Endothelial cell of umbilical vein (primary cell): ENCODE results near the gene ZNF8. TPM values are rescaled to one million over a fixed set of nuclear protein-coding genes. Genes with fewer than 3 reads are reported as not detected.

Source experiments
- BruUV-seq: library from RNA; stranded (reverse); fragments of 400-500 nt; replicated peaks from 2 replicates; lab custom pipeline; 2021; lab: Mats Ljungman, UMichigan
- CTCF ChIA-PET: fragments of 300-600, 350-600 bp; sonication (Branson Sonifier 250); formaldehyde crosslinking; loops from one replicate; lab custom pipeline; 2021; ENCODE audit warnings: antibody characterized with exemption, inconsistent platforms; lab: Charles Lee
- POLR2A ChIA-PET: fragments of 300-600, 350-600 bp; sonication (Branson Sonifier 250); formaldehyde crosslinking; loops from one replicate; lab custom pipeline; 2021; ENCODE audit warnings: antibody characterized with exemption, inconsistent platforms; lab: Charles Lee
- DNase-seq: peaks from one replicate; pipeline ENCODE4 v3.0.0-alpha.2; 2011; ENCODE audit warnings: low read depth, low spot score
- FAIRE-seq: peaks from 2 replicates; lab custom pipeline; 2011; peaks lifted over from hg19 to GRCh38; lab: Jason Lieb, UNC
- H2AFZ ChIP-seq: 2 replicates; pipeline ENCODE4 v1.6.0; 2012; ENCODE audit warnings: low read depth, low read length, control low read depth, inconsistent platforms
- H3K27ac ChIP-seq: 2 replicates; pipeline ENCODE4 v1.5.1; 2011; ENCODE audit warnings: low read depth, mild to moderate bottlenecking, control low read depth, low read length, moderate library complexity; ENCODE audit not compliant: insufficient read depth
- H3K27me3 ChIP-seq, 2 experiments: 2 replicates each; pipeline versions ENCODE4 v1.6.0 to v1.6.1; 2011; ENCODE audit warnings: low read length in 2 of 2, mixed read lengths in 1 of 2; ENCODE audit not compliant: control insufficient read depth in 2 of 2, insufficient read depth in 2 of 2
- H3K36me3 ChIP-seq, 2 experiments: 2 replicates in 1 of 2; 3 replicates in 1 of 2; pipeline ENCODE4 v1.5.1; 2011; ENCODE audit warnings: low read length in 2 of 2, mild to moderate bottlenecking in 1 of 2, moderate library complexity in 1 of 2; ENCODE audit not compliant: control insufficient read depth in 2 of 2, insufficient read depth in 2 of 2; ENCODE audit errors: extremely low read depth in 1 of 2
- H3K4me1 ChIP-seq: 3 replicates; pipeline ENCODE4 v1.5.1; 2011; ENCODE audit warnings: mild to moderate bottlenecking, low read length; ENCODE audit not compliant: control insufficient read depth, insufficient read depth; ENCODE audit errors: extremely low read depth
- H3K4me2 ChIP-seq: 2 replicates; pipeline ENCODE4 v1.6.1; 2011; ENCODE audit warnings: low read length, control low read depth, mixed read lengths; ENCODE audit not compliant: insufficient read depth
- H3K4me3 ChIP-seq, 3 experiments: fragments of 200-600 bp in 1 of 3; sonication (generic), shearing (Covaris generic) in 1 of 3; replicated peaks in 1 of 3; 2 replicates each; pipeline ENCODE4 v1.5.1; 2011 to 2016; ENCODE audit warnings: control low read depth in 3 of 3, low read length in 3 of 3, mild to moderate bottlenecking in 2 of 3, inconsistent platforms in 1 of 3, low read depth in 1 of 3, moderate library complexity in 1 of 3; ENCODE audit not compliant: insufficient read depth in 1 of 3
- H3K79me2 ChIP-seq: 2 replicates; pipeline ENCODE4 v1.6.0; 2012; ENCODE audit warnings: low read length, inconsistent platforms; ENCODE audit not compliant: control insufficient read depth, insufficient read depth
- H3K9ac ChIP-seq: replicated peaks from 2 replicates; pipeline ENCODE3; 2011; ENCODE audit warnings: low read length, control low read depth; ENCODE audit not compliant: insufficient read depth; ENCODE audit errors: extremely low read depth
- H3K9me1 ChIP-seq: replicated peaks from 3 replicates; pipeline ENCODE4 v1.6.0; 2011; ENCODE audit warnings: mild to moderate bottlenecking, low read length; ENCODE audit not compliant: control insufficient read depth, insufficient read depth; ENCODE audit errors: extremely low read depth
- H3K9me3 ChIP-seq: replicated peaks from 2 replicates; pipeline ENCODE4 v1.5.1; 2012; ENCODE audit warnings: low read length, inconsistent platforms; ENCODE audit not compliant: control insufficient read depth, insufficient read depth
- H4K20me1 ChIP-seq: replicated peaks from 2 replicates; pipeline ENCODE3; 2011; ENCODE audit warnings: mild to moderate bottlenecking, low read length; ENCODE audit not compliant: control insufficient read depth, insufficient read depth; ENCODE audit errors: extremely low read depth
- EZH2 ChIP-seq: IDR thresholded peaks from 2 replicates; pipeline ENCODE4 v1.6.1; 2012; ENCODE audit warnings: borderline replicate concordance, low read depth, mild to moderate bottlenecking, moderate library complexity, low read length, inconsistent platforms; ENCODE audit not compliant: severe bottlenecking
- FOS ChIP-seq: IDR thresholded peaks from 2 replicates; pipeline ENCODE4 v1.6.1; 2011; ENCODE audit warnings: mild to moderate bottlenecking, low read length, moderate library complexity, borderline replicate concordance; ENCODE audit not compliant: insufficient read depth
- GATA2 ChIP-seq: IDR thresholded peaks from 2 replicates; pipeline ENCODE4 v1.7.0; 2011; ENCODE audit warnings: low read depth, mild to moderate bottlenecking, moderate library complexity, mixed read lengths, low read length; ENCODE audit not compliant: insufficient read length, insufficient read depth
- JUN ChIP-seq: IDR thresholded peaks from 2 replicates; pipeline ENCODE4 v1.6.1; 2011; ENCODE audit warnings: borderline replicate concordance, low read depth; ENCODE audit not compliant: insufficient read length, insufficient read depth
- MYC ChIP-seq: IDR thresholded peaks from one replicate; pipeline ENCODE4 v1.6.1; 2011; ENCODE audit warnings: mild to moderate bottlenecking, low read depth, low read length
- POLR2A ChIP-seq: IDR thresholded peaks from 2 replicates; pipeline ENCODE4 v1.6.1; 2012; ENCODE audit warnings: low read depth, mild to moderate bottlenecking, control low read depth, low read length
- POLR2AphosphoS5 ChIP-seq: IDR thresholded peaks from 2 replicates; pipeline ENCODE4 v1.6.1; 2012; ENCODE audit warnings: low read depth, mild to moderate bottlenecking, control low read depth, low read length, moderate library complexity; ENCODE audit not compliant: insufficient read depth
- dilution Hi-C: fragments of 300-500 bp; cut with MboI; formaldehyde crosslinking; loops from one replicate; pipeline ENCODE4 v1.15.0; 2019; ENCODE audit warnings: low sequenced_read_pairs; ENCODE audit not compliant: extremely low pct_ligation_motif_present
- intact Hi-C: fragments of 100-400 bp; cut with micrococcal nuclease; formaldehyde crosslinking; loops from one replicate; pipeline ENCODE4 v1.10.0; 2022
- polyA plus RNA-seq, 4 experiments: library from polyadenylated mRNA; depleted of rRNA in 3 of 4; stranded (reverse) in 3 of 4; unstranded in 1 of 4; fragments of >200 nt; gene quantifications; 2 replicates each; pipeline versions ENCODE4 v1.2.1 to v1.2.3, GENCODE V29; 2011 to 2012; ENCODE audit warnings: missing spikeins in 1 of 4
- total RNA-seq: library from RNA; stranded (reverse); gene quantifications from 2 replicates; pipeline ENCODE4 v1.2.3, GENCODE V29; 2021
- TF ChIP-seq, protein P1 (sequence below), 2 donors: IDR thresholded peaks; 1 replicate in 1 of 2; 2 replicates in 1 of 2; pipeline ENCODE4 v1.5.1; 2011; ENCODE audit warnings: low read length in 2 of 2, mild to moderate bottlenecking in 2 of 2, moderate library complexity in 2 of 2, control low read depth in 1 of 2, inconsistent platforms in 1 of 2, low read depth in 1 of 2; ENCODE audit not compliant: insufficient read depth in 1 of 2; ENCODE audit errors: extremely low read depth in 1 of 2
- TF ChIP-seq, protein P2 (sequence below): IDR thresholded peaks from 2 replicates; pipeline ENCODE4 v1.6.1; 2011; ENCODE audit not compliant: insufficient read depth, insufficient read length

Gene ZNF8
- total and polyA plus RNA-seq, 2 donors (not counting 3 experiments of a cell fraction or from before 2014, with no cell fraction given): 4.0 to 6.8 TPM

DNA sequence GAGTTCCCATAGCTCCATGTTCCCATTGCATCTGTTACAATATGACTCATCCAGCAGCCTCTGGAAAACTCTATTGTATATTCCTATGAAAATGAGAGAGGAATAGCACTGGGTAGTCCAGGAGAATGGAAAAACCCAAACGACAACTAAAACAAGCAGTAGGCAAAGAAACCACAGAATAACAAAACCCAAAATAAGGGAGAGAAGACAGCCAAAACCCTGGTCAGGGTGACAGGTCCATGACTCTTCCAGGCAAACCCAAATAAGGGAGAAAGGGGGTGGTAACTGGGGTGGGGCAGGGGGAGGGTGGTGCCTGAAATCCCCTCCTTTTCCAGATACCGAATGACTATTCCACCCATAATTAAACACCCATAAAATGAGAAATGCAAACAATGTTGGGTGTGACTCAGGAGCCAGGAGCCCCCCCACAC is 4.0 kb upstream of the ZNF8 start:
- CTCF ChIA-PET: no interaction called here
- TF ChIP-seq POLR2AphosphoS5: no peak
- no peak for TF ChIP-seq MYC
- no peak for TF ChIP-seq GATA2
- TF ChIP-seq, protein P1, sequence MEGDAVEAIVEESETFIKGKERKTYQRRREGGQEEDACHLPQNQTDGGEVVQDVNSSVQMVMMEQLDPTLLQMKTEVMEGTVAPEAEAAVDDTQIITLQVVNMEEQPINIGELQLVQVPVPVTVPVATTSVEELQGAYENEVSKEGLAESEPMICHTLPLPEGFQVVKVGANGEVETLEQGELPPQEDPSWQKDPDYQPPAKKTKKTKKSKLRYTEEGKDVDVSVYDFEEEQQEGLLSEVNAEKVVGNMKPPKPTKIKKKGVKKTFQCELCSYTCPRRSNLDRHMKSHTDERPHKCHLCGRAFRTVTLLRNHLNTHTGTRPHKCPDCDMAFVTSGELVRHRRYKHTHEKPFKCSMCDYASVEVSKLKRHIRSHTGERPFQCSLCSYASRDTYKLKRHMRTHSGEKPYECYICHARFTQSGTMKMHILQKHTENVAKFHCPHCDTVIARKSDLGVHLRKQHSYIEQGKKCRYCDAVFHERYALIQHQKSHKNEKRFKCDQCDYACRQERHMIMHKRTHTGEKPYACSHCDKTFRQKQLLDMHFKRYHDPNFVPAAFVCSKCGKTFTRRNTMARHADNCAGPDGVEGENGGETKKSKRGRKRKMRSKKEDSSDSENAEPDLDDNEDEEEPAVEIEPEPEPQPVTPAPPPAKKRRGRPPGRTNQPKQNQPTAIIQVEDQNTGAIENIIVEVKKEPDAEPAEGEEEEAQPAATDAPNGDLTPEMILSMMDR (IDR thresholded peaks at IDR 0.05; ENCODE audit: extremely low read depth in 1 of 2, insufficient read depth in 1 of 2, low read depth in 1 of 2, low read length in 2 of 2): no peak
- TF ChIP-seq EZH2: no peak
- TF ChIP-seq POLR2A: no peak
- TF ChIP-seq JUN: peak; percentile 8
- peak; percentile 25 for TF ChIP-seq FOS
- TF ChIP-seq, protein P2, sequence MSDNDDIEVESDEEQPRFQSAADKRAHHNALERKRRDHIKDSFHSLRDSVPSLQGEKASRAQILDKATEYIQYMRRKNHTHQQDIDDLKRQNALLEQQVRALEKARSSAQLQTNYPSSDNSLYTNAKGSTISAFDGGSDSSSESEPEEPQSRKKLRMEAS: no peak
- Histone ChIP-seq H2AFZ (no peak overlapping the region), H3K9me3 (peaks cover 2% of the 10 kb centered on the region), H3K27me3 (no peaks in the 10 kb centered on the region), H3K4me2 (no peak overlapping the region), H3K36me3 (no peaks in the 10 kb centered on the region), H4K20me1 (no peaks in the 10 kb centered on the region), H3K79me2 (peaks cover 6% of the 10 kb centered on the region), H3K27ac (no peak overlapping the region), H3K9me1 (no peaks in the 10 kb centered on the region), H3K4me1 (peaks cover 7% of the 10 kb centered on the region), H3K9ac (no peak overlapping the region), H3K4me3 (no peak overlapping the region)
- no TSS peak for BruUV-seq
- FAIRE-seq: no peak
- intact Hi-C loops (no loop called here), dilution Hi-C loops (no loop called here)
- POLR2A ChIA-PET: interaction anchor here (0.5 kb wide), 1 partner anchor 116 kb away, joined by 3 read pairs; no protein-coding TSS in a partner anchor
- peak; percentile 25 for DNase-seq
